HS-27A (cell line): ENCODE results near the gene KMT2D.

Experiments used
- DNase-seq: peaks from one replicate; pipeline ENCODE4 v3.0.0-alpha.2; 2012; ENCODE audit warnings: low read depth, missing footprints

Gene KMT2D

GRCh38 chr12:49051777-49052438 lies 8.7 kb downstream of the KMT2D start:
- DNase-seq: no peak

- no peak for DNase-seq
Observed at GRCh38 chr12:49051373-49051764, 9.2 kb downstream of the KMT2D start.

GRCh38 chr12:49050507-49051372 lies 9.9 kb downstream of the KMT2D start:
- DNase-seq: no peak

- no peak for DNase-seq
Observed at GRCh38 chr12:49049566-49050224, 10.9 kb downstream of the KMT2D start.

GRCh38 chr12:49048953-49049352 lies 11.6 kb downstream of the KMT2D start:
- DNase-seq: no peak

- DNase-seq: no peak
Observed at GRCh38 chr12:49046129-49046895, 14.3 kb downstream of the KMT2D start.

- no peak for DNase-seq
Observed at GRCh38 chr12:49044660-49045059, 15.9 kb downstream of the KMT2D start.

GRCh38 chr12:49043856-49044258 lies 16.7 kb downstream of the KMT2D start:
- no peak for DNase-seq

GRCh38 chr12:49043241-49043640 lies 17.4 kb downstream of the KMT2D start:
- no peak for DNase-seq

- no peak for DNase-seq
Observed at GRCh38 chr12:49041881-49042484, 18.6 kb downstream of the KMT2D start.

GRCh38 chr12:49041036-49041880 lies 19.3 kb downstream of the KMT2D start:
- no peak for DNase-seq

- no peak for DNase-seq
Observed at GRCh38 chr12:49040364-49040855, 20.2 kb downstream of the KMT2D start.

- DNase-seq: no peak
Observed at GRCh38 chr12:49039421-49040363, 20.9 kb downstream of the KMT2D start.

- DNase-seq: no peak
Observed at GRCh38 chr12:49038291-49038955, 22.2 kb downstream of the KMT2D start.

GRCh38 chr12:49037947-49038237 lies 22.7 kb downstream of the KMT2D start:
- DNase-seq: no peak

- DNase-seq: no peak
Observed at GRCh38 chr12:49037111-49037946, 23.3 kb downstream of the KMT2D start.

- no peak for DNase-seq
Observed at GRCh38 chr12:49036029-49036428, 24.6 kb downstream of the KMT2D start.

- no peak for DNase-seq
Observed at GRCh38 chr12:49034286-49034622, 26.3 kb downstream of the KMT2D start.
